Right lobe of liver (tissue), 6 donors: Measurements from ENCODE around the gene BSPRY. TPM values are rescaled to one million over a fixed set of nuclear protein-coding genes. Genes with fewer than 3 reads are reported as not detected.

Experiments
- ATAC-seq, 4 donors: fragments of 200-7000 bp; cut with Tn5 transposase; one replicate each; pipeline ENCODE4 v1.9.1; 2020; ENCODE audit warnings: mild to moderate bottlenecking in 4 of 4, moderate library complexity in 4 of 4
- DNase-seq, 3 donors: peaks; one replicate each; pipeline ENCODE4 v3.0.0-alpha.2; 2020
- H3K27ac ChIP-seq, 3 donors: fragments of 200-600 bp; one replicate each; pipeline ENCODE4 v1.8.0; 2022
- H3K27me3 ChIP-seq, 2 donors: fragments of 200-600 bp; one replicate each; pipeline ENCODE4 v1.8.0; 2022
- H3K36me3 ChIP-seq, 4 donors: fragments of 200-600 bp; sonication (generic) in 1 of 4; one replicate each; pipeline versions ENCODE4 v1.5.1 to v1.8.0; 2017 to 2022; ENCODE audit warnings: control low read depth in 1 of 4
- H3K4me1 ChIP-seq, 4 donors: fragments of 200-600 bp; sonication (generic) in 1 of 4; one replicate each; pipeline versions ENCODE4 v1.5.1 to v1.8.0; 2017 to 2022; ENCODE audit warnings: control low read depth in 1 of 4
- H3K4me3 ChIP-seq, 3 donors: fragments of 200-600 bp; one replicate each; pipeline ENCODE4 v1.8.0; 2022
- H3K9me3 ChIP-seq, 4 donors: fragments of 200-600 bp; sonication (generic) in 1 of 4; one replicate each; pipeline versions ENCODE4 v1.5.1 to v1.8.0; 2017 to 2022; ENCODE audit warnings: control low read depth in 1 of 4
- POLR2A ChIP-seq: fragments of 450-650 bp; IDR thresholded peaks from one replicate; pipeline ENCODE4 v1.6.1; 2017; ENCODE audit warnings: antibody characterized with exemption, mild to moderate bottlenecking
- WGBS: methylation state at CpG from one replicate; pipeline ENCODE4 v1.1.6; 2018; ENCODE audit warnings: low coverage, low lambda C conversion rate; ENCODE audit not compliant: insufficient coverage; ENCODE audit errors: missing lambda C conversion rate; 5-methylcytosine and 5-hydroxymethylcytosine counted together
- intact Hi-C, 2 donors: fragments of 100-400 bp; cut with DNase I; formaldehyde crosslinking; loops; one replicate each; pipeline versions ENCODE4 v1.11.2 to v1.14.1; 2022
- total RNA-seq, 6 experiments: library from RNA; depleted of rRNA in 2 of 6; stranded (reverse); fragments of >200 nt in 2 of 6; fragmentation: NEBNext Ultra II Directional in 3 of 6; extraction: Animal tissue kit (Norgen Biotek cat#: 25700) in 3 of 6; gene quantifications; one replicate each; pipeline versions ENCODE4 v1.1.0 to v1.2.4, GENCODE V29; 2016 to 2023
- TF ChIP-seq, protein P1 (sequence below), 4 donors: fragments of 200-600 bp in 3 of 4; fragments of 450-650 bp in 1 of 4; IDR thresholded peaks; one replicate each; pipeline versions ENCODE4 v1.5.1 to v1.8.0; 2016 to 2022; ENCODE audit warnings: antibody characterized with exemption in 4 of 4, mild to moderate bottlenecking in 2 of 4
- donor health status: DM: no; HTN: yes; CAD: no.
- donor health status: DM: no; HTN: no; CAD: no.
- donor health status: DM: no; HTN: no; CAD: no.
- donor health status: DM: no; HTN: yes; CAD: no.
- donor health status: DM: no; HTN: yes; CAD: no.

The BSPRY gene
- total RNA-seq, 6 experiments from 2014 or later: 0.24 to 1.4 (median 0.78) TPM

DNA sequence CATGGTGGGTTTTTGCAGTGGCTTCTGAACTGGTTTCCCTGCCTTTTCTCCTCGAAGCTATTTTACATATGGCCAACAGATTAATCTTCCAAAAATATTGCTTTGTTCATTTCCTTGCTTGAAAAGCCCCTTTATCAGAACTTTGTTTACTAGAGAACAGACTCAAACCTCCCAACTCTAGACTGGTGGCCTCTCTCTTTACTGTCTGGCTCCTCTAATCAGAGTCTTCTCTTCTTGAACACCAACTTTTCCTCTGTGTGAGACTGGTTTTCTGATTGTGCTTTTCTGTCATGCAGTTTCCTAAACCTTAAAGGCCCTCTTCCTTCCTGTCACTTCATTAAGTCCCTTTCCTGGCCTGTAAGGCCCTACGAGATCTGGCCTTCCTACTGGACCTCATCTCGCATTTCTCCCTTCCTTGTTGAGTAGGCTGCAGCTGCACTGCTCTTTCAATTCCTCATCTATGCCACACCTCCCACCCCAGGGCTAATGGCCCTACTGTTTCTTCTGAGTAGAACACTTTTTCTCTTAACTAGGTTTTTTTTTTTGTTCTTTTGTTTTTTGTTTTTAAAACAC, 66.9 kb downstream of the BSPRY start:
- DNase-seq: no peak
- intact Hi-C loops: no loop called here
- TF ChIP-seq POLR2A: no peak
- TF ChIP-seq, protein P1, sequence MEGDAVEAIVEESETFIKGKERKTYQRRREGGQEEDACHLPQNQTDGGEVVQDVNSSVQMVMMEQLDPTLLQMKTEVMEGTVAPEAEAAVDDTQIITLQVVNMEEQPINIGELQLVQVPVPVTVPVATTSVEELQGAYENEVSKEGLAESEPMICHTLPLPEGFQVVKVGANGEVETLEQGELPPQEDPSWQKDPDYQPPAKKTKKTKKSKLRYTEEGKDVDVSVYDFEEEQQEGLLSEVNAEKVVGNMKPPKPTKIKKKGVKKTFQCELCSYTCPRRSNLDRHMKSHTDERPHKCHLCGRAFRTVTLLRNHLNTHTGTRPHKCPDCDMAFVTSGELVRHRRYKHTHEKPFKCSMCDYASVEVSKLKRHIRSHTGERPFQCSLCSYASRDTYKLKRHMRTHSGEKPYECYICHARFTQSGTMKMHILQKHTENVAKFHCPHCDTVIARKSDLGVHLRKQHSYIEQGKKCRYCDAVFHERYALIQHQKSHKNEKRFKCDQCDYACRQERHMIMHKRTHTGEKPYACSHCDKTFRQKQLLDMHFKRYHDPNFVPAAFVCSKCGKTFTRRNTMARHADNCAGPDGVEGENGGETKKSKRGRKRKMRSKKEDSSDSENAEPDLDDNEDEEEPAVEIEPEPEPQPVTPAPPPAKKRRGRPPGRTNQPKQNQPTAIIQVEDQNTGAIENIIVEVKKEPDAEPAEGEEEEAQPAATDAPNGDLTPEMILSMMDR (IDR thresholded peaks at IDR 0.05): no peak
- peak in 3 of 4 donors; percentile 60 to 74 (median 64) for ATAC-seq
- Histone ChIP-seq H3K27ac (no peak overlapping the region), H3K4me1 (peaks cover 0 to 6% (median 0%) of the 10 kb centered on the region in 4 donors), H3K27me3 (no peaks in the 10 kb centered on the region), H3K4me3 (no peak overlapping the region), H3K36me3 (no peaks in the 10 kb centered on the region), H3K9me3 (no peaks in the 10 kb centered on the region)
- 68% methylated on average over 3 of the region's 3 CpGs for whole genome bisulfite sequencing

DNA sequence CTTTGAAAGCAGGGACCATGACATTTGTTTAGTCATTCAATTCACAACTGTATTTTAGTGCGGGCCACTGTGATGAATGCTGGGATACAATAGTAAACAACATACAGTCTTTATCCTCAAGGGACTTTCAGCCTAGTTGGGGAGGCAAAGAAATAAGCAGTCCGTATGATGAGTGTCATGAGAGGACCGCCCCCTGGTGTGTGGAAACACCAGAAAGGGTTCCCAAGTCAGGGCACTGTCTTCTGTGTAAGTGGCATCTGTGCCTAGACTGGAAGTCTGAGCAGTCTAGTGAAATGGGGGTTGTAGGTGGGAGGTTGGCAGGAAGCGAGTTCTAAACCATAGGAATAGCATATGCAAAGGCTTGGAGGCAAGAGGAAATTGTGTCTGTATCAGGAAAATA, 68.0 kb downstream of the BSPRY start:
- ATAC-seq (no peak), DNase-seq (peak in 1 of 3 donors; percentile 24)
- H3K9me3 ChIP-seq: no peaks in the 10 kb centered on the region
- no peak overlapping the region for H3K4me3 ChIP-seq
- H3K36me3 ChIP-seq: no peaks in the 10 kb centered on the region
- TF ChIP-seq, protein P1 (IDR thresholded peaks at IDR 0.05): no peak
- no peak for TF ChIP-seq POLR2A
- H3K27me3 ChIP-seq: no peaks in the 10 kb centered on the region
- 75% methylated on average over 4 of the region's 4 CpGs for WGBS
- H3K27ac ChIP-seq: no peak overlapping the region
- intact Hi-C loops: no loop called here
- no peaks in the 10 kb centered on the region for H3K4me1 ChIP-seq

Other genes starting within 250 kb of the BSPRY start
- gene SLC31A2, start 198.5 kb upstream of the BSPRY start, total RNA-seq: 10 to 100 TPM; 11.5 to 43.4 (median 25.0) TPM
- gene FKBP15, start 128.3 kb upstream of the BSPRY start, total RNA-seq: 10 to 100 TPM; 11.1 to 17.2 (median 12.8) TPM
- gene SLC31A1, start 128.0 kb upstream of the BSPRY start, total RNA-seq: 10 to 100 TPM; 48.0 to 92.6 (median 71.5) TPM
- 10 to 100 TPM; 16.0 to 21.7 (median 18.5) TPM for gene CDC26, start 74.0 kb upstream of the BSPRY start, total RNA-seq
- 10 to 100 TPM in 3 of 6 experiments, 1 to 10 TPM in 3; 6.9 to 13.0 (median 10.1) TPM for gene PRPF4, start 73.9 kb upstream of the BSPRY start, total RNA-seq
- gene RNF183, start 46.2 kb upstream of the BSPRY start, total RNA-seq: under 1 TPM in 1 of 6 experiments, not detected in 5; 0.27 TPM
- gene WDR31, start 9.3 kb upstream of the BSPRY start, total RNA-seq: 1 to 10 TPM in 5 of 6 experiments, under 1 TPM in 1; 0.81 to 3.5 (median 1.7) TPM
- gene HDHD3, start 27.4 kb downstream of the BSPRY start, total RNA-seq: 10 to 100 TPM; 36.5 to 70.5 (median 67.1) TPM
- gene ALAD, start 51.7 kb downstream of the BSPRY start, total RNA-seq: 100 to 1,000 TPM in 2 of 6 experiments, 10 to 100 TPM in 4; 35.3 to 140 (median 73.6) TPM
- 10 to 100 TPM; 13.8 to 24.5 (median 16.6) TPM for gene POLE3, start 61.1 kb downstream of the BSPRY start, total RNA-seq
- gene C9orf43, start 61.2 kb downstream of the BSPRY start, total RNA-seq: 1 to 10 TPM in 1 of 6 experiments, under 1 TPM in 5; 0.40 to 1.0 (median 0.50) TPM
- 10 to 100 TPM; 19.0 to 60.3 (median 31.0) TPM for gene RGS3, start 114.2 kb downstream of the BSPRY start, total RNA-seq